Activated T-helper 17 cell treated with anti-CD3 and anti-CD28 coated beads, Interleukin-2, amount 50 U/mL, for 72 hours (primary cell): ENCODE results near the gene SLC23A2. TPM values are rescaled to one million over a fixed set of nuclear protein-coding genes. Genes with fewer than 3 reads are reported as not detected.
"Not testable (repeated sequence)": the region's sequence is repeated elsewhere in the genome, so short reads cannot be mapped to it uniquely, and the experiment has no call there.

ENCODE experiments used
- ATAC-seq: fragments of 150-1000 bp; cut with Tn5 transposase; replicated peaks from 2 replicates; pipeline ENCODE4 v1.10.0; 2021; ENCODE audit warnings: mild to moderate bottlenecking, moderate library complexity
- H3K27ac Mint-ChIP-seq: one replicate; pipeline ENCODE4 v1.8.0; 2022; ENCODE audit warnings: mixed read lengths
- H3K27me3 Mint-ChIP-seq: one replicate; pipeline ENCODE4 v1.8.0; 2022; ENCODE audit warnings: mixed read lengths
- H3K36me3 Mint-ChIP-seq: one replicate; pipeline ENCODE4 v1.8.0; 2022; ENCODE audit warnings: low read depth, mild to moderate bottlenecking, mixed read lengths
- H3K4me1 Mint-ChIP-seq: one replicate; pipeline ENCODE4 v1.8.0; 2022; ENCODE audit warnings: mixed read lengths
- H3K4me3 Mint-ChIP-seq: one replicate; pipeline ENCODE4 v1.8.0; 2022; ENCODE audit warnings: mild to moderate bottlenecking, mixed read lengths
- H3K9me3 Mint-ChIP-seq: one replicate; pipeline ENCODE4 v1.8.0; 2022; ENCODE audit warnings: mixed read lengths
- total RNA-seq, 2 donors: library from RNA; stranded (reverse); gene quantifications; one replicate each; pipeline ENCODE4 v1.2.3, GENCODE V29; 2022

The SLC23A2 gene
- total RNA-seq, result 10 to 100 TPM in 1 of 2 donors, 1 to 10 TPM in 1; 9.0 to 17.2 TPM

DNA sequence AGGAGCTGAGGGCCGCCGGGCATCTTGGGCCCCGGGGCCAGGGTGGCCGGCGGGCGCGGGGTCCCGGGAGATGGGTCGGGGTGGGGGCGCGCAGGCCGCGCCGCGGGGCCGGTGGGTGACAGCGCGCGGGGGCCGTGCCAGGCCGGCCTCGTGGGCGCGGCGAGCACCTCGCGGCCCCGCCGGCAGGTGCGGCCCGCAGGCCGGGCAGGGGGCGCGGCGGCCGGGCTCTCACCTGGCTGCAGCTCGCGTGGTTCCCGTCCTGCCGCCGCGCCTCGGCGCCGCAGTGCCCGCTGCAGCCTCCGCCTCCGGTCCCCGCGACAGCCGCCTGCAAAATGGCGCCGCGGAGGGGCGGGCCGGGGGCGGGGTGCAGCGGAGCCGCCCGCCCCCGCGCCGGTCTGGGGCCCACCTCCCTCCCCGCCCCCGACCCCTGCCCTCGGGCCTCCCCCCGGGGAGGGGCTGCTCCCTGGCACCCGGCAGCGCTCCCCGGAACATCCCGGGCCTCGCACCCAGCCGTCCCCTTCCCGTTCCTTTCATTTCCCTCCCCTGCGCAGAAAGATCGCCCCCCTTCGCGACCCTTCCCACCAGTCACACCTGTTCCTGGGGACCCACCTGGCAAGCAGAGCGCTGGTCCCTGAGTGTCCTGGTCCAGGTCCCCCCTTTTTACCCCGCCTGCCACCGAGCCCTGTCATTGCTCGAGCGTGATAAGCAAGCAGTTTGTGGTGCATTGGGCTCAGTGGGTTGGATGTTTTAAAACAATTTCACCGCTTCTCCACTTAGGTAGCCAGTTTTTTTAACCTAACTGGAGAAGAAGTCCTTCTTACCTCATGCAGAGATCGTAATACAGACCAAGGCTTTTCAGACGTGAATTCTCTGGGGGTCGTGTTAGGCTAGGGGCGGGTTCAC is at the start of gene SLC23A2:
Gene SLC23A2, minus strand, starts transcription at position 337 of the 903 bp plus-strand sequence. CDS start 68,948 bp downstream, outside the sequence.
- peak; percentile 82 for ATAC-seq
- Mint-ChIP-seq H3K27ac (peak within 1 kb of the TSS; percentile 87), H3K9me3 (no peaks in the 10 kb centered on the region), H3K4me1 (peaks cover 24% of the 10 kb centered on the region), H3K36me3 (no peaks in the 10 kb centered on the region), H3K4me3 (peak within 1 kb of the TSS; percentile 90), H3K27me3 (no peaks in the 10 kb centered on the region)

- no peaks in the 10 kb centered on the region for H3K9me3 Mint-ChIP-seq
- peaks cover 7% of the 10 kb centered on the region for H3K27me3 Mint-ChIP-seq
- ATAC-seq, result no peak
- no peaks in the 10 kb centered on the region for H3K4me1 Mint-ChIP-seq
- no peak overlapping the region for H3K4me3 Mint-ChIP-seq
- no peak overlapping the region for H3K27ac Mint-ChIP-seq
- no peaks in the 10 kb centered on the region for H3K36me3 Mint-ChIP-seq
Measured at GRCh38 chr20:5046656-5047339, 45.5 kb upstream of the SLC23A2 start.

DNA sequence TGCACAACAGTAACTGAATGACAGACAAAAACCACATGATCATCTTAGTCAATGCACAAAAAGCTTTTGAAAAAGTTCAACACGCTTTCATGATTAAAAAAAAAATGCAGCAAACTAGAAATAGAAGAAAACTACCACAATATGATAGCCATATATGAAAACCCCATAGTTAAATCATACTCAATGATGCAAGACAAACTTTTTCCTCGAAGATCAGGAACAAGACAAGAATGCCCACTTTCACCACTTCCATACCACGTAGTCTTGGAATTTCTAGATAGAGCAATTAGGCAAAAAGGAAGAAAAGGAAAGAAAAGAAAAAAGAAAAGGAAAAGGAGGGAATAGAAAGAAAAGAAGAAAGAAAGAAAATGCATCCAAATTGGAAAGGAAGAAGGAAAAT is 44.6 kb upstream of the SLC23A2 start:
- Mint-ChIP-seq H3K9me3 (no peaks in the 10 kb centered on the region), H3K4me1 (no peaks in the 10 kb centered on the region), H3K27ac (no peak overlapping the region), H3K4me3 (no peak overlapping the region), H3K27me3 (peaks cover 7% of the 10 kb centered on the region), H3K36me3 (no peaks in the 10 kb centered on the region)
- no peak for ATAC-seq

- H3K9me3 Mint-ChIP-seq, result no peaks in the 10 kb centered on the region
- ATAC-seq, result no peak
- H3K27me3 Mint-ChIP-seq, result peaks cover 5% of the 10 kb centered on the region
- no peak overlapping the region for H3K27ac Mint-ChIP-seq
- H3K36me3 Mint-ChIP-seq, result no peaks in the 10 kb centered on the region
- H3K4me1 Mint-ChIP-seq, result peaks cover 5% of the 10 kb centered on the region
- no peak overlapping the region for H3K4me3 Mint-ChIP-seq
Measured at GRCh38 chr20:5044075-5044620, 42.8 kb upstream of the SLC23A2 start.

DNA sequence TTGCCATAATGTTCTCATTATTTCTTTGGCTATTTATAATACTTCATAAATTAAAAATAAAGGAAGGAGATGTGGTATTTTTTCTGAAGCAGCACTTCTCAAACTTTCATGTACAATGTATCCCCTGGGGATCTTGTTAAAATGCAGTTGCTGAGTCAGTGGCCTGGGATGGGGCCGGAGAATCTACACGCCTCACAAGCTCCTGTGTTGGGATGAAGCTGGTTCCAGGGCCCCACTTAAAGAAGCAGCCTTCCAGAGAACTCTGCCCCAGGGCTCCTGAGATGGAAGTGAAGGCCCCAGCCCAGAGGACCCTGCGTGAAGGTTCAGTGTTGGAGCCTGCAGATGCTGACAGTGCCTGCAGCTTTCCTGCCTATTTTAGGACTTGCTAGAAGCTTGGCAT is 40.1 kb upstream of the SLC23A2 start:
- peaks cover 6% of the 10 kb centered on the region for H3K27me3 Mint-ChIP-seq
- no peak overlapping the region for H3K27ac Mint-ChIP-seq
- no peaks in the 10 kb centered on the region for H3K36me3 Mint-ChIP-seq
- peaks cover 5% of the 10 kb centered on the region for H3K4me1 Mint-ChIP-seq
- ATAC-seq, result no peak
- H3K4me3 Mint-ChIP-seq, result no peak overlapping the region
- no peaks in the 10 kb centered on the region for H3K9me3 Mint-ChIP-seq

DNA sequence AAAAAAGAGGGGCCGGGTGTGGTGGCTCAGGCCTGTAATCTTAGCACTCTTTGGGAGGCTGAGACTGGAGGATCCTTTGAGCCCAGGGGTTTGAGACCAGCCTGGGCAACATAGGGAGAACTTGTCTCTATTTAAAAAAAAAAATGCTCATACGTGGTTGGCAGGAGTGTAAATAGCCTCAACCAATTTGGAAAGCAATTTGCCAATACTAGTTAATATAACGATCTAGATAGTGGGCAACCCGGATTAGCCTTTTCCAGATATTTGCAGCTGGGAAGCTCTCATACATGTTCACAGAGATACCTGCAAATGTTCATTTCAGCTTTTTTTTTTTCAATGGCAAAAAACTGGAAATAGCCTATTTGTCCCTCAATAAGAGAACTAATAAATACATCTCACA is 39.0 kb upstream of the SLC23A2 start:
- Mint-ChIP-seq H3K27me3 (peaks cover 3% of the 10 kb centered on the region), H3K36me3 (no peaks in the 10 kb centered on the region), H3K4me1 (peaks cover 5% of the 10 kb centered on the region), H3K27ac (no peak overlapping the region), H3K4me3 (no peak overlapping the region), H3K9me3 (no peaks in the 10 kb centered on the region)
- no peak for ATAC-seq

DNA sequence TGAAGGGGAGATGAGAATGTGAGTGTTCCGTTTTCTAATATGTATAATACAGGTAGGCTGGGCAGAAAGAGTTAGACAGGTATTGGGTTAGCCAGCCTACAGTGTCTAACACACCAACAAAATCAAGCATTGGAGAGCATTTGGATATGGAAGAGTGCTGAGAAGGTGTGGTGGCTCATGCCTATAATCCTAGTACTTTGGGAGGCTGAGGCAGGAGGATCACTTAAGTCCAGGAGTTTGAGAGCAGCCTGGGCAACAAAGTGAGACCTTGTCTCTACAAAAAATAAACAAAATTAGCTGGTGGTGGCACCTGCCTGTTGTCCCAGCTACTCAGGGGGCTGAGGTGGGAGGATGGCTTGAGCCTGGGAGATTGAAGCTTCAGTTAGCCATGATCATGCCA is 38.6 kb upstream of the SLC23A2 start:
- ATAC-seq, result no peak
- no peak overlapping the region for H3K4me3 Mint-ChIP-seq
- H3K9me3 Mint-ChIP-seq, result no peaks in the 10 kb centered on the region
- peaks cover 5% of the 10 kb centered on the region for H3K4me1 Mint-ChIP-seq
- no peaks in the 10 kb centered on the region for H3K36me3 Mint-ChIP-seq
- no peak overlapping the region for H3K27ac Mint-ChIP-seq
- peaks cover 3% of the 10 kb centered on the region for H3K27me3 Mint-ChIP-seq

- Mint-ChIP-seq H3K9me3 (no peaks in the 10 kb centered on the region), H3K36me3 (no peaks in the 10 kb centered on the region), H3K27me3 (peaks cover 3% of the 10 kb centered on the region), H3K4me1 (peaks cover 5% of the 10 kb centered on the region), H3K27ac (peak overlapping the region; percentile 34), H3K4me3 (peak overlapping the region; percentile 17)
- peak; percentile 81 for ATAC-seq
Measured at GRCh38 chr20:5039255-5039657, 37.9 kb upstream of the SLC23A2 start.

DNA sequence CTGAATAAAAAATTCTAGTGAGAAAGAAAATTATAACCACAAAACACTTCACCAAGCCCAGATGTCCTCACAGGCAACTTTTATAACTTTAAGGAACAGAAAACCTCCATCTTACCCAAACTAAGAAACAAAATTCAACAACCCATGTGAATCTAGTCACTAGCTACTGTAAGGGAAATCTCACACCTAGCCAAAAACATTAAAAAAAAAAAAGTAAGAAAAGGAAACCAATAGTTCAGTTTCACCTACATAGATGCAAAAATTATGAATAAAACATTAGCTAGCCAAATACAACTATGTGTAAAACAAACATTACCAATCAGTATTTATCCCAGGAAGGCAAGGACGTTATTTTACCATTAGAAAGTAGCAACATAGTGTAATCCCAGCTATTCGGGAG is 35.5 kb upstream of the SLC23A2 start:
- ATAC-seq, result no peak
- no peaks in the 10 kb centered on the region for H3K9me3 Mint-ChIP-seq
- peaks cover 3% of the 10 kb centered on the region for H3K27me3 Mint-ChIP-seq
- no peaks in the 10 kb centered on the region for H3K36me3 Mint-ChIP-seq
- H3K4me3 Mint-ChIP-seq, result no peak overlapping the region
- H3K27ac Mint-ChIP-seq, result no peak overlapping the region
- H3K4me1 Mint-ChIP-seq, result peaks cover 5% of the 10 kb centered on the region

GRCh38 chr20:5035518-5035917 is 34.2 kb upstream of the SLC23A2 start:
- not testable (repeated sequence) for H3K9me3 Mint-ChIP-seq, H3K36me3 Mint-ChIP-seq, H3K27ac Mint-ChIP-seq, ATAC-seq, H3K27me3 Mint-ChIP-seq, H3K4me3 Mint-ChIP-seq, H3K4me1 Mint-ChIP-seq

- ATAC-seq, result no peak
- Mint-ChIP-seq H3K9me3 (no peaks in the 10 kb centered on the region), H3K4me1 (no peaks in the 10 kb centered on the region), H3K4me3 (no peak overlapping the region), H3K27ac (no peak overlapping the region), H3K27me3 (peaks cover 3% of the 10 kb centered on the region), H3K36me3 (no peaks in the 10 kb centered on the region)
Measured at GRCh38 chr20:5033566-5033965, 32.3 kb upstream of the SLC23A2 start.

GRCh38 chr20:5031701-5032100 is 30.4 kb upstream of the SLC23A2 start:
- H3K27me3 Mint-ChIP-seq, H3K9me3 Mint-ChIP-seq, ATAC-seq: not testable (repeated sequence)

DNA sequence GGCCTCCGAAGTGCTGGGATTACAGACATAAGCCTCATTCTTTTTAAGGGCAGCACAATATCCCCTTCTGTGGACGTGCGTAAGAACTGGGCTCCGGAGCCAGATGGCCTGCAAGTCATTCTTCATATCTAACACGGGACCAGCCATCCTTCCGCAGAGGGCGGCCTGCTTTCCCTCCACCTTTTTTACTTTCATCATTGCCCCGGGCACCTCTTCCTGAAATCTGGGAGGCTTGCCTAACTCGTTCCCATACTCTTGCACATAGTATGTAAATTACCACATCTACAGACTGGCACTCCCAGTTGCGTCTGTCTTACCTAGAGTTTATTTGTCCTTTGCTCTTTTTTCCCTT is 29.9 kb upstream of the SLC23A2 start:
- H3K4me1 Mint-ChIP-seq, result no peaks in the 10 kb centered on the region

More at GRCh38 chr20:5031701-5032100, 30.4 kb upstream of the SLC23A2 start:
- not testable (repeated sequence) for H3K4me1 Mint-ChIP-seq, H3K27ac Mint-ChIP-seq, H3K36me3 Mint-ChIP-seq, H3K4me3 Mint-ChIP-seq

GRCh38 chr20:5030348-5031205 is 29.3 kb upstream of the SLC23A2 start:
- no peaks in the 10 kb centered on the region for H3K36me3 Mint-ChIP-seq
- no peak overlapping the region for H3K27ac Mint-ChIP-seq
- ATAC-seq, result no peak
- H3K4me1 Mint-ChIP-seq, result no peaks in the 10 kb centered on the region
- no peak overlapping the region for H3K4me3 Mint-ChIP-seq
- no peaks in the 10 kb centered on the region for H3K27me3 Mint-ChIP-seq
- no peaks in the 10 kb centered on the region for H3K9me3 Mint-ChIP-seq

More for the DNA sequence above, 29.9 kb upstream of the SLC23A2 start:
- H3K9me3 Mint-ChIP-seq, result no peaks in the 10 kb centered on the region
- no peak overlapping the region for H3K27ac Mint-ChIP-seq
- H3K36me3 Mint-ChIP-seq, result no peaks in the 10 kb centered on the region
- no peak overlapping the region for H3K4me3 Mint-ChIP-seq
- no peak for ATAC-seq
- no peaks in the 10 kb centered on the region for H3K27me3 Mint-ChIP-seq
